A549 (cell line): ENCODE measurements around the gene TDRKH. TPM values are rescaled to one million over a fixed set of nuclear protein-coding genes. Genes with fewer than 3 reads are reported as not detected.
"Not testable (repeated sequence)": the region's sequence is repeated elsewhere in the genome, so short reads cannot be mapped to it uniquely, and the experiment has no call there.

Experiments used
- ATAC-seq, 2 experiments: fragments of 200-7000 bp in 1 of 2; fragments of >200 bp in 1 of 2; cut with Nextera tagmentation in 1 of 2; cut with Tn5 transposase in 1 of 2; 3 replicates each; pipeline versions ENCODE4 v1.8.0 to v1.9.1; 2018 to 2020; ENCODE audit warnings: mild to moderate bottlenecking in 1 of 2, moderate library complexity in 1 of 2
- CTCF ChIA-PET: fragments of 300-600 bp; sonication (Branson Sonifier 250); formaldehyde crosslinking; extraction: SDS; loops from one replicate; lab custom pipeline; 2021; ENCODE audit warnings: antibody characterized with exemption, inconsistent platforms; lab: Yijun Ruan, JAX
- POLR2A ChIA-PET: fragments of 350-600 bp; formaldehyde crosslinking; extraction: SDS; loops from one replicate; lab custom pipeline; 2021; ENCODE audit warnings: antibody characterized with exemption, inconsistent platforms; lab: Yijun Ruan, JAX
- DNase-seq, 2 experiments: peaks; one replicate each; pipeline versions ENCODE4 v3.0.0 to v3.0.0-alpha.2; 2011 to 2016; ENCODE audit warnings: low read depth in 1 of 2, low spot score in 1 of 2
- FAIRE-seq: peaks from 2 replicates; lab custom pipeline; 2011; peaks lifted over from hg19 to GRCh38; lab: Jason Lieb, UNC
- H3K27ac ChIP-seq, 2 experiments: fragments of >200 bp; sonication (Bioruptor Twin); formaldehyde crosslinking; 3 replicates each; pipeline ENCODE4 v1.5.1; 2016 to 2017
- H3K4me1 ChIP-seq: fragments of >200 bp; sonication (Bioruptor Twin); formaldehyde crosslinking; 3 replicates; pipeline ENCODE4 v1.6.1; 2016
- H3K4me2 ChIP-seq: fragments of >200 bp; sonication (Bioruptor Twin); formaldehyde crosslinking; 3 replicates; pipeline ENCODE4 v1.6.1; 2016
- H3K4me3 ChIP-seq: fragments of >200 bp; sonication (Bioruptor Twin); formaldehyde crosslinking; 3 replicates; pipeline ENCODE4 v1.5.1; 2016
- H3K9me3 ChIP-seq: fragments of >200 bp; sonication (Bioruptor Twin); formaldehyde crosslinking; 3 replicates; pipeline ENCODE4 v1.6.1; 2016
- ATOH8 ChIP-seq: fragments of 250-450 bp; sonication (Bioruptor Pico); IDR thresholded peaks from 2 replicates; pipeline ENCODE4 v1.5.0; 2020; ENCODE audit warnings: low read depth, mild to moderate bottlenecking, moderate library complexity
- BHLHE40 ChIP-seq: IDR thresholded peaks from 2 replicates; pipeline ENCODE4 v1.6.1; 2012; ENCODE audit warnings: low read depth, low read length, inconsistent platforms
- CBX8 ChIP-seq: fragments of 200-600 bp; sonication (generic); IDR thresholded peaks from 2 replicates; pipeline ENCODE4 v1.6.1; 2016
- CEBPB ChIP-seq, 2 experiments: fragments of >200 bp in 1 of 2; sonication (Bioruptor Twin) in 1 of 2; formaldehyde crosslinking in 1 of 2; IDR thresholded peaks; 2 replicates each; pipeline ENCODE4 v1.6.1; 2012 to 2016
- CHD2 ChIP-seq: fragments of 150-350 bp; IDR thresholded peaks from 2 replicates; pipeline ENCODE4 v1.6.1; 2014; ENCODE audit warnings: low read length; ENCODE audit not compliant: partially characterized antibody
- CHD4 ChIP-seq: fragments of 200-600 bp; sonication (generic); IDR thresholded peaks from 2 replicates; pipeline ENCODE4 v1.6.1; 2016; ENCODE audit warnings: antibody characterized with exemption, mild to moderate bottlenecking, borderline replicate concordance
- E2F6 ChIP-seq: IDR thresholded peaks from 2 replicates; pipeline ENCODE4 v1.6.1; 2012; ENCODE audit warnings: low read depth, borderline replicate concordance
- EHF ChIP-seq: fragments of 250-450 bp; sonication (Bioruptor Pico); IDR thresholded peaks from 2 replicates; pipeline ENCODE4 v1.5.0; 2020; ENCODE audit warnings: mild to moderate bottlenecking
- EHMT2 ChIP-seq: fragments of 200-600 bp; sonication (generic); IDR thresholded peaks from 2 replicates; pipeline ENCODE4 v1.6.1; 2016; ENCODE audit warnings: antibody characterized with exemption, low read depth, mild to moderate bottlenecking, moderate library complexity
- ELK1 ChIP-seq: fragments of 150-350 bp; IDR thresholded peaks from 2 replicates; pipeline ENCODE4 v1.6.1; 2014; ENCODE audit warnings: low read depth, mild to moderate bottlenecking, low read length
- ESRRA ChIP-seq: fragments of 150-350 bp; IDR thresholded peaks from 2 replicates; pipeline ENCODE4 v1.6.1; 2014; ENCODE audit warnings: mild to moderate bottlenecking, low read length, borderline replicate concordance
- FOSL2 ChIP-seq, 2 experiments: fragments of 450-650 bp in 1 of 2; fragments of >200 bp in 1 of 2; sonication (Bioruptor Twin) in 1 of 2; formaldehyde crosslinking; IDR thresholded peaks; 2 replicates each; pipeline versions ENCODE4 v1.5.0 to v1.6.1; 2016 to 2020; ENCODE audit warnings: mild to moderate bottlenecking in 1 of 2, moderate library complexity in 1 of 2
- GATA3 ChIP-seq: IDR thresholded peaks from 2 replicates; pipeline ENCODE4 v1.6.1; 2012; ENCODE audit warnings: borderline replicate concordance
- MAFK ChIP-seq: fragments of 450-650 bp; IDR thresholded peaks from 2 replicates; pipeline ENCODE4 v1.6.1; 2014; ENCODE audit not compliant: partially characterized antibody
- NPAS2 ChIP-seq: fragments of 250-450 bp; sonication (Bioruptor Pico); IDR thresholded peaks from 2 replicates; pipeline ENCODE4 v1.8.0; 2022; ENCODE audit warnings: mild to moderate bottlenecking, moderate library complexity, borderline replicate concordance
- POLR2AphosphoS2 ChIP-seq: conservative IDR thresholded peaks from 2 replicates; pipeline ENCODE4 v1.6.1; 2012; ENCODE audit warnings: low read length, improper control_type of control experiment, inconsistent platforms
- RFX5 ChIP-seq: fragments of 450-650 bp; IDR thresholded peaks from 2 replicates; pipeline ENCODE4 v1.7.1; 2014; ENCODE audit warnings: antibody characterized with exemption, mild to moderate bottlenecking, moderate library complexity
- RNF2 ChIP-seq: fragments of 200-600 bp; sonication (generic); IDR thresholded peaks from 2 replicates; pipeline ENCODE4 v1.6.1; 2016; ENCODE audit warnings: low read depth, mild to moderate bottlenecking, antibody characterized with exemption, moderate library complexity, borderline replicate concordance
- SMC3 ChIP-seq: fragments of >200 bp; sonication (Bioruptor Twin); formaldehyde crosslinking; IDR thresholded peaks from 3 replicates; pipeline ENCODE4 v1.6.1; 2018; ENCODE audit warnings: inconsistent platforms
- TP53 ChIP-seq: fragments of 250-450 bp; sonication (Bioruptor Pico); IDR thresholded peaks from 2 replicates; pipeline ENCODE4 v1.5.0; 2021; ENCODE audit warnings: mild to moderate bottlenecking, moderate library complexity
- WGBS: methylation state at CpG from one replicate; pipeline ENCODE4 v1.1.6; 2017; ENCODE audit errors: missing lambda C conversion rate; 5-methylcytosine and 5-hydroxymethylcytosine counted together
- polyA plus RNA-seq, 4 experiments: library from polyadenylated mRNA; depleted of rRNA in 3 of 4; stranded (reverse); fragments of >200 nt; fragmentation: RNase III in 1 of 4; extraction: RNeasy Plus Mini Kit Qiagen cat#74134 plus additional on column Dnase treatment in 1 of 4; gene quantifications; 2 replicates in 3 of 4; 3 replicates in 1 of 4; pipeline ENCODE4 v1.2.3, GENCODE V29; 2011 to 2017

The TDRKH gene
- polyA plus RNA-seq, 2 of the 4 experiments (the other 2 are of a cell fraction) = 7.7 to 8.8 TPM

- TF ChIP-seq ELK1 (no peak), CHD2 (no peak), ESRRA (no peak), CBX8 (no peak), POLR2AphosphoS2 (no peak), RNF2 (no peak), SMC3 (no peak)
- TF ChIP-seq, all 56 proteins: peak for 0
Observed at GRCh38 chr1:151782741-151783140, 7.6 kb downstream of the TDRKH start (continued).

- ATAC-seq, FAIRE-seq, CTCF ChIA-PET: not testable (repeated sequence)
Observed at GRCh38 chr1:151782026-151782425, 8.3 kb downstream of the TDRKH start.

GRCh38 chr1:151780736-151781135 lies 9.6 kb downstream of the TDRKH start:
- ATAC-seq, H3K9me3 ChIP-seq, POLR2A ChIA-PET, H3K4me1 ChIP-seq, H3K27ac ChIP-seq, FAIRE-seq, H3K4me2 ChIP-seq, H3K4me3 ChIP-seq, DNase-seq: not testable (repeated sequence)
- CTCF ChIA-PET = interaction anchor here (0.9 to 1.2 kb wide), 3 partner anchors 12 to 32 kb away, joined by 3 read pairs; no protein-coding TSS in a partner anchor
- WGBS = 91% methylated on average over 5 of the region's 5 CpGs

More at GRCh38 chr1:151782026-151782425, 8.3 kb downstream of the TDRKH start:
- H3K9me3 ChIP-seq, H3K27ac ChIP-seq, H3K4me1 ChIP-seq, H3K4me3 ChIP-seq, POLR2A ChIA-PET, DNase-seq, H3K4me2 ChIP-seq: not testable (repeated sequence)
- WGBS = 81% methylated on average over 5 of the region's 5 CpGs

GRCh38 chr1:151779852-151780251 lies 10.4 kb downstream of the TDRKH start:
- FAIRE-seq (no peak), DNase-seq (no peak), ATAC-seq (no peak)
- Histone ChIP-seq H3K4me3 (no peak overlapping the region), H3K27ac (no peak overlapping the region), H3K9me3 (no peaks in the 10 kb centered on the region), H3K4me2 (no peak overlapping the region), H3K4me1 (no peaks in the 10 kb centered on the region)
- 87% methylated on average over 4 of the region's 4 CpGs for WGBS
- TF ChIP-seq FOSL2 (IDR thresholded peaks at IDR 0.05) = no peak
- no peak for TF ChIP-seq FOSL2 (CRISPR knock-in tag; IDR thresholded peaks at IDR 0.05)
- TF ChIP-seq CEBPB (IDR thresholded peaks at IDR 0.05) = no peak
- TF ChIP-seq CHD2 = no peak
- TF ChIP-seq RNF2 = no peak
- TF ChIP-seq BHLHE40 = no peak
- no peak for TF ChIP-seq EHF (CRISPR knock-in tag)
- TF ChIP-seq TP53 (CRISPR knock-in tag) = no peak
- TF ChIP-seq GATA3 = no peak
- no peak for TF ChIP-seq CHD4
- TF ChIP-seq POLR2AphosphoS2 = no peak
- TF ChIP-seq SMC3 = no peak
- no peak for TF ChIP-seq E2F6
- no peak for TF ChIP-seq NPAS2 (CRISPR knock-in tag)
- no peak for TF ChIP-seq RFX5
- no peak for TF ChIP-seq EHMT2
- ChIA-PET CTCF (interaction anchor here (0.7 to 1.7 kb wide), 6 partner anchors 11 to 243 kb away, joined by 3 to 6 read pairs (median 3); no protein-coding TSS in a partner anchor), POLR2A (no interaction called here)

GRCh38 chr1:151777317-151777716 lies 13.0 kb downstream of the TDRKH start:
- H3K9me3 ChIP-seq = no peaks in the 10 kb centered on the region
- 68% methylated on average over 4 of the region's 4 CpGs for WGBS
- FAIRE-seq = no peak
- ChIA-PET POLR2A (no interaction called here), CTCF (no interaction called here)
- no peaks in the 10 kb centered on the region for H3K4me1 ChIP-seq
- no peak overlapping the region for H3K4me2 ChIP-seq
- no peak for TF ChIP-seq ATOH8 (CRISPR knock-in tag)
- TF ChIP-seq MAFK = peak; percentile 46
- TF ChIP-seq, all 56 proteins: peak for 1
- no peak for ATAC-seq
- no peak for DNase-seq
- Histone ChIP-seq H3K27ac (no peak overlapping the region), H3K4me3 (no peak overlapping the region)
